Lower leg skin (tissue), 3 donors: ENCODE data around the gene DTNBP1.

Source experiments
- CTCF ChIP-seq, 3 donors: fragments of 450-650 bp; IDR thresholded peaks; one replicate each; pipeline ENCODE4 v1.5.1; 2016; ENCODE audit warnings: antibody characterized with exemption in 3 of 3, mild to moderate bottlenecking in 3 of 3, moderate library complexity in 2 of 3
- POLR2A ChIP-seq, 2 donors: fragments of 450-650 bp; IDR thresholded peaks; one replicate each; pipeline ENCODE4 v1.6.1; 2016 to 2017; ENCODE audit warnings: antibody characterized with exemption in 2 of 2, mild to moderate bottlenecking in 1 of 2, moderate library complexity in 1 of 2

GRCh38 chr6:15672818-15673217 lies 10.0 kb upstream of the DTNBP1 start:
- TF ChIP-seq CTCF (IDR thresholded peaks at IDR 0.05): no peak
- no peak for TF ChIP-seq POLR2A (IDR thresholded peaks at IDR 0.05)
